ENCODE results near the gene ADGRV1.

The ADGRV1 gene

DNA sequence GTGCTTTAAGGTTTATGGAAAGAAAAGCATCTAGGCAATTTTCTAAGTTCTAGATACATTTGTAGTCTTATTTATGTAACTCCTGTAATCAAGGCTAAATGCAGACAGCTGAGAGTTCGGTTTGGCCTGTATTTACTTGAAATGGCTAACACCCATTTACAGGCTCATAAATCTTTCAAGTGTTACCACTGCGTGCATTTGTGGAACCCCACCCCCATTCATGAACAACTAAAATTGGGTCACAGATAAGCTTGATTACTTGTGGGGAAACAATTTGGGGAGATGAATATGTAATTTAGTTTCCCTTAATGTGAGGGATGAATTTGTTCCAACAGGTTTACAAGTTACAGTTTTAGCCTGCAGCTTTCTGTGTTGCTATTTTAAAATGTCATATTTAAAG is 463.9 kb downstream of the ADGRV1 start:
- H3K79me2 ChIP-seq (ENCODE audit: insufficient read depth, low read length): no peaks in the 10 kb centered on the region
- no peak for TF ChIP-seq EZH2 (IDR thresholded peaks at IDR 0.05; ENCODE audit: borderline replicate concordance, low read depth, low read length, severe bottlenecking)
- TF ChIP-seq, protein P1, sequence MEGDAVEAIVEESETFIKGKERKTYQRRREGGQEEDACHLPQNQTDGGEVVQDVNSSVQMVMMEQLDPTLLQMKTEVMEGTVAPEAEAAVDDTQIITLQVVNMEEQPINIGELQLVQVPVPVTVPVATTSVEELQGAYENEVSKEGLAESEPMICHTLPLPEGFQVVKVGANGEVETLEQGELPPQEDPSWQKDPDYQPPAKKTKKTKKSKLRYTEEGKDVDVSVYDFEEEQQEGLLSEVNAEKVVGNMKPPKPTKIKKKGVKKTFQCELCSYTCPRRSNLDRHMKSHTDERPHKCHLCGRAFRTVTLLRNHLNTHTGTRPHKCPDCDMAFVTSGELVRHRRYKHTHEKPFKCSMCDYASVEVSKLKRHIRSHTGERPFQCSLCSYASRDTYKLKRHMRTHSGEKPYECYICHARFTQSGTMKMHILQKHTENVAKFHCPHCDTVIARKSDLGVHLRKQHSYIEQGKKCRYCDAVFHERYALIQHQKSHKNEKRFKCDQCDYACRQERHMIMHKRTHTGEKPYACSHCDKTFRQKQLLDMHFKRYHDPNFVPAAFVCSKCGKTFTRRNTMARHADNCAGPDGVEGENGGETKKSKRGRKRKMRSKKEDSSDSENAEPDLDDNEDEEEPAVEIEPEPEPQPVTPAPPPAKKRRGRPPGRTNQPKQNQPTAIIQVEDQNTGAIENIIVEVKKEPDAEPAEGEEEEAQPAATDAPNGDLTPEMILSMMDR (IDR thresholded peaks at IDR 0.05; ENCODE audit: borderline replicate concordance, extremely low read depth, low read length, poor library complexity, severe bottlenecking): no peak

DNA sequence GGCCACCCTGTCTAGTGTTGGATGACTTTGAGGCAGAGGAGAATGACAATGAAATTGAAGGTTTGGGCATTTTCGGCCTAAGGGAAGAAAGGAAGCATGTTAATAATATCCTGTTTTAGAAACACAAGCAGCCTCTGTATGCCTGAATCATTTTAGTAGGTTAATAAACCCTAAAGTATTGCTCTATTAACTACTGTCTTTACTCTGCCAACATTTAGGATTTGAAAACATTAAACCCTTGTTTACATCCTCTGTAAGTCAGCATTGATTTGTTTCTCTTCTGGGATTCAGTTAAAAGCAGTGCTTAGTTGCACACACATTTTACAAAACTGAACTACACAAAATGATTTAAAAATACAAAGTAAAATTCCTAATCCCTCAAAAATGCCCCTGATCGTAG is 465.6 kb downstream of the ADGRV1 start:
- H2AFZ ChIP-seq (ENCODE audit: low read depth, low read length): no peak overlapping the region
- DNase-seq (no peak), ATAC-seq (ENCODE audit: insufficient read depth, low read depth) (no peak)
- no peaks in the 10 kb centered on the region for H4K20me1 ChIP-seq (ENCODE audit: insufficient read depth, low read length)
- no peak for TF ChIP-seq EZH2 (IDR thresholded peaks at IDR 0.05; ENCODE audit: borderline replicate concordance, low read depth, low read length, severe bottlenecking)
- TF ChIP-seq, protein P1 (IDR thresholded peaks at IDR 0.05; ENCODE audit: borderline replicate concordance, extremely low read depth, low read length, poor library complexity, severe bottlenecking): no peak
- H3K27me3 ChIP-seq (ENCODE audit: insufficient read depth, low read length, poor library complexity): no peaks in the 10 kb centered on the region
- H3K4me2 ChIP-seq (ENCODE audit: insufficient read depth, low read length): no peak overlapping the region
- H3K4me1 ChIP-seq (ENCODE audit: insufficient read depth, low read length): no peaks in the 10 kb centered on the region
- H3K79me2 ChIP-seq (ENCODE audit: insufficient read depth, low read length): no peaks in the 10 kb centered on the region
- H3K27ac ChIP-seq (ENCODE audit: low read length): no peak overlapping the region
- no peaks in the 10 kb centered on the region for H3K36me3 ChIP-seq (ENCODE audit: insufficient read depth, low read length)
- no peak overlapping the region for H3K9ac ChIP-seq (ENCODE audit: low read depth, low read length)
- no peaks in the 10 kb centered on the region for H3K9me3 ChIP-seq (ENCODE audit: insufficient read depth, low read length, severe bottlenecking)
- no peak overlapping the region for H3K4me3 ChIP-seq (ENCODE audit: low read depth in 1 of 2, low read length in 2 of 2)

More for the DNA sequence above, 463.9 kb downstream of the ADGRV1 start:
- no peak overlapping the region for H3K4me3 ChIP-seq (ENCODE audit: low read depth in 1 of 2, low read length in 2 of 2)
- no peak overlapping the region for H3K4me2 ChIP-seq (ENCODE audit: insufficient read depth, low read length)
- no peaks in the 10 kb centered on the region for H3K9me3 ChIP-seq (ENCODE audit: insufficient read depth, low read length, severe bottlenecking)
- no peak overlapping the region for H3K27ac ChIP-seq (ENCODE audit: low read length)
- no peak overlapping the region for H2AFZ ChIP-seq (ENCODE audit: low read depth, low read length)
- no peak for ATAC-seq (ENCODE audit: insufficient read depth, low read depth)
- DNase-seq: no peak
- H4K20me1 ChIP-seq (ENCODE audit: insufficient read depth, low read length): no peaks in the 10 kb centered on the region
- no peaks in the 10 kb centered on the region for H3K36me3 ChIP-seq (ENCODE audit: insufficient read depth, low read length)
- H3K4me1 ChIP-seq (ENCODE audit: insufficient read depth, low read length): no peaks in the 10 kb centered on the region
- H3K9ac ChIP-seq (ENCODE audit: low read depth, low read length): no peak overlapping the region
- no peaks in the 10 kb centered on the region for H3K27me3 ChIP-seq (ENCODE audit: insufficient read depth, low read length, poor library complexity)

DNA sequence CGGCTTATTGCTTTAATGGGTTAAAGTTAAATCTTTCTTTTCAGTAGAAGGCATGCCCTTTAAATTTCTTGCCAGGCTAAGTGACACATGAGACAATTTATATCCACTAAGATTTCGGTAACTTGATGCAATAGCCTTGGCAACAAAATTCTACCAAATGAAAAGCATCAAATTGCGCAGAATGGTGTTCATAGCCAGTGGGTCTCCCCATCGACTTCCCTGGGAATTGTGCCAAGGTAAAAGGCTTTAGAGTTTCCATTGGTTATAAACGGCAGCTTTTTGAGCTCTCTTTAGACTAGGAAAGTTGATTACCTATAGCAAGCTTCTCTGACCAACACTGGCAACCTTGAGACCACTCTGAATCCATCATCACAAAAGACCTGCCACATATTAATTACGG is 466.1 kb downstream of the ADGRV1 start:
- no peak overlapping the region for H3K4me3 ChIP-seq (ENCODE audit: low read depth in 1 of 2, low read length in 2 of 2)
- H2AFZ ChIP-seq (ENCODE audit: low read depth, low read length): no peak overlapping the region
- ATAC-seq (ENCODE audit: insufficient read depth, low read depth): no peak
- H3K27ac ChIP-seq (ENCODE audit: low read length): no peak overlapping the region
- H3K9me3 ChIP-seq (ENCODE audit: insufficient read depth, low read length, severe bottlenecking): no peaks in the 10 kb centered on the region
- no peaks in the 10 kb centered on the region for H3K79me2 ChIP-seq (ENCODE audit: insufficient read depth, low read length)
- no peak for TF ChIP-seq EZH2 (IDR thresholded peaks at IDR 0.05; ENCODE audit: borderline replicate concordance, low read depth, low read length, severe bottlenecking)
- TF ChIP-seq, protein P1 (IDR thresholded peaks at IDR 0.05; ENCODE audit: borderline replicate concordance, extremely low read depth, low read length, poor library complexity, severe bottlenecking): no peak
- no peaks in the 10 kb centered on the region for H3K27me3 ChIP-seq (ENCODE audit: insufficient read depth, low read length, poor library complexity)
- no peaks in the 10 kb centered on the region for H3K4me1 ChIP-seq (ENCODE audit: insufficient read depth, low read length)
- H3K9ac ChIP-seq (ENCODE audit: low read depth, low read length): no peak overlapping the region
- no peaks in the 10 kb centered on the region for H3K36me3 ChIP-seq (ENCODE audit: insufficient read depth, low read length)
- H4K20me1 ChIP-seq (ENCODE audit: insufficient read depth, low read length): no peaks in the 10 kb centered on the region
- no peak overlapping the region for H3K4me2 ChIP-seq (ENCODE audit: insufficient read depth, low read length)
- DNase-seq: no peak

DNA sequence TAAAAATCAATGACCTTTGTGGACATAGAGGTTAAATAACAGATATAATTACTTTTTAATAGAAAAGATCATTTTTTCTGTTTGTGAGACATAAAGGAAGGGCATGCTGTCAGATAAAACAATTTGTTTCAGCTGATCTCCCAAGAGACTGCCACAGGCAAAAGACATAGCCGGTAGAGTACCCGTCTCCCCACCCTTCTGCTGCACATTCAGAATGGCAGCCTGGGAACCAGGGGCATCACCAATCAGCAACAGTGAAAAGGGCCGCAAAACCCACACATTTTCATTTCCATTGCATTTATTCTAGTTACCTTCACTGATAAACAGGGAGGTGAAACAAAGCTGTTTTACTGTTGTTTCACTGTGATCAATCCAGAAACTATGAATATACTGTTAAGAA is 466.9 kb downstream of the ADGRV1 start:
- no peaks in the 10 kb centered on the region for H4K20me1 ChIP-seq (ENCODE audit: insufficient read depth, low read length)
- no peaks in the 10 kb centered on the region for H3K4me1 ChIP-seq (ENCODE audit: insufficient read depth, low read length)
- no peak overlapping the region for H3K4me2 ChIP-seq (ENCODE audit: insufficient read depth, low read length)
- no peak overlapping the region for H3K9ac ChIP-seq (ENCODE audit: low read depth, low read length)
- DNase-seq (no peak), ATAC-seq (ENCODE audit: insufficient read depth, low read depth) (no peak)
- no peaks in the 10 kb centered on the region for H3K79me2 ChIP-seq (ENCODE audit: insufficient read depth, low read length)
- H3K27ac ChIP-seq (ENCODE audit: low read length): no peak overlapping the region
- H3K27me3 ChIP-seq (ENCODE audit: insufficient read depth, low read length, poor library complexity): no peaks in the 10 kb centered on the region
- TF ChIP-seq, protein P1 (IDR thresholded peaks at IDR 0.05; ENCODE audit: borderline replicate concordance, extremely low read depth, low read length, poor library complexity, severe bottlenecking): no peak
- no peak for TF ChIP-seq EZH2 (IDR thresholded peaks at IDR 0.05; ENCODE audit: borderline replicate concordance, low read depth, low read length, severe bottlenecking)
- H3K9me3 ChIP-seq (ENCODE audit: insufficient read depth, low read length, severe bottlenecking): no peaks in the 10 kb centered on the region
- H2AFZ ChIP-seq (ENCODE audit: low read depth, low read length): no peak overlapping the region
- no peaks in the 10 kb centered on the region for H3K36me3 ChIP-seq (ENCODE audit: insufficient read depth, low read length)
- H3K4me3 ChIP-seq (ENCODE audit: low read depth in 1 of 2, low read length in 2 of 2): no peak overlapping the region

Data from DND-41 (cell line).